DOHH2 (cell line): ENCODE results near the gene BNIPL.

Source experiments
- EZH2phosphoT487 ChIP-seq: fragments of 200-600 bp; sonication (generic); IDR thresholded peaks from 2 replicates; pipeline ENCODE4 v1.6.1; 2017; ENCODE audit warnings: borderline replicate concordance, mild to moderate bottlenecking, antibody characterized with exemption, low read length, moderate library complexity, mixed read lengths
- TF ChIP-seq, protein P1 (sequence below): fragments of 200-600 bp; sonication (generic); IDR thresholded peaks from one replicate; pipeline ENCODE4 v1.5.1; 2014; ENCODE audit warnings: antibody characterized with exemption, mild to moderate bottlenecking, low read depth, low read length; ENCODE audit not compliant: poor library complexity, severe bottlenecking

- TF ChIP-seq, protein P1, sequence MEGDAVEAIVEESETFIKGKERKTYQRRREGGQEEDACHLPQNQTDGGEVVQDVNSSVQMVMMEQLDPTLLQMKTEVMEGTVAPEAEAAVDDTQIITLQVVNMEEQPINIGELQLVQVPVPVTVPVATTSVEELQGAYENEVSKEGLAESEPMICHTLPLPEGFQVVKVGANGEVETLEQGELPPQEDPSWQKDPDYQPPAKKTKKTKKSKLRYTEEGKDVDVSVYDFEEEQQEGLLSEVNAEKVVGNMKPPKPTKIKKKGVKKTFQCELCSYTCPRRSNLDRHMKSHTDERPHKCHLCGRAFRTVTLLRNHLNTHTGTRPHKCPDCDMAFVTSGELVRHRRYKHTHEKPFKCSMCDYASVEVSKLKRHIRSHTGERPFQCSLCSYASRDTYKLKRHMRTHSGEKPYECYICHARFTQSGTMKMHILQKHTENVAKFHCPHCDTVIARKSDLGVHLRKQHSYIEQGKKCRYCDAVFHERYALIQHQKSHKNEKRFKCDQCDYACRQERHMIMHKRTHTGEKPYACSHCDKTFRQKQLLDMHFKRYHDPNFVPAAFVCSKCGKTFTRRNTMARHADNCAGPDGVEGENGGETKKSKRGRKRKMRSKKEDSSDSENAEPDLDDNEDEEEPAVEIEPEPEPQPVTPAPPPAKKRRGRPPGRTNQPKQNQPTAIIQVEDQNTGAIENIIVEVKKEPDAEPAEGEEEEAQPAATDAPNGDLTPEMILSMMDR = no peak
- no peak for TF ChIP-seq EZH2phosphoT487
Observed at GRCh38 chr1:151002611-151003010, 33.8 kb upstream of the BNIPL start.
